ENCODE measurements around the gene ATN1. TPM values are rescaled to one million over a fixed set of nuclear protein-coding genes. Genes with fewer than 3 reads are reported as not detected.
A peak's percentile ranks its signal among the peaks of the same experiment; 100 is the strongest.
"Not testable (repeated sequence)": the region's sequence is repeated elsewhere in the genome, so short reads cannot be mapped to it uniquely, and the experiment has no call there.

Gene ATN1
- total RNA-seq, 2 donors from 2014 or later: 93.0 to 129 TPM

DNA sequence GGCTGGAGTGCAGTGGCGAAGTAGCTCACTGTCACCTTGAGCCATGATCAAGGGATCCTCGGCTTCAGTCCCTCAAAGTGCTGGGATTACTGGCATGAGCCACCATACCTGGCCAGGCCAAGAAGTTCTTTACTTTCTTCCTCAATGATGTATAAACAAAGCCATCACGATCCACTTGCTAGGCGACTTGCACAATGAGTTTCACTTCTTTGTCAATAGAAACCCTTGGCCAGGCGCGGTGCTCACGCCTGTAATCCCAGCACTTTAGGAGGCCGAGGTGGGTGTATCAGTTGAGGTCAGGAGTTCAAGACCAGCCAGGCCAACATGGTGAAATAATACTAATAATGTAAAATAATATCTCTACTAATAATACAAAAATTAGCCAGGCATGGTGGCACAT, 40.3 kb upstream of the ATN1 start:
- H3K27ac ChIP-seq: peak overlapping the region in 1 of 2 donors; percentile 25
- peak; percentile 40 for DNase-seq (ENCODE audit: low spot score)
- TF ChIP-seq, protein P1, sequence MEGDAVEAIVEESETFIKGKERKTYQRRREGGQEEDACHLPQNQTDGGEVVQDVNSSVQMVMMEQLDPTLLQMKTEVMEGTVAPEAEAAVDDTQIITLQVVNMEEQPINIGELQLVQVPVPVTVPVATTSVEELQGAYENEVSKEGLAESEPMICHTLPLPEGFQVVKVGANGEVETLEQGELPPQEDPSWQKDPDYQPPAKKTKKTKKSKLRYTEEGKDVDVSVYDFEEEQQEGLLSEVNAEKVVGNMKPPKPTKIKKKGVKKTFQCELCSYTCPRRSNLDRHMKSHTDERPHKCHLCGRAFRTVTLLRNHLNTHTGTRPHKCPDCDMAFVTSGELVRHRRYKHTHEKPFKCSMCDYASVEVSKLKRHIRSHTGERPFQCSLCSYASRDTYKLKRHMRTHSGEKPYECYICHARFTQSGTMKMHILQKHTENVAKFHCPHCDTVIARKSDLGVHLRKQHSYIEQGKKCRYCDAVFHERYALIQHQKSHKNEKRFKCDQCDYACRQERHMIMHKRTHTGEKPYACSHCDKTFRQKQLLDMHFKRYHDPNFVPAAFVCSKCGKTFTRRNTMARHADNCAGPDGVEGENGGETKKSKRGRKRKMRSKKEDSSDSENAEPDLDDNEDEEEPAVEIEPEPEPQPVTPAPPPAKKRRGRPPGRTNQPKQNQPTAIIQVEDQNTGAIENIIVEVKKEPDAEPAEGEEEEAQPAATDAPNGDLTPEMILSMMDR (IDR thresholded peaks at IDR 0.05): no peak
- TF ChIP-seq POLR2AphosphoS5 (IDR thresholded peaks at IDR 0.05): peak; percentile 67
- no peaks in the 10 kb centered on the region for H3K4me1 ChIP-seq (replicated peaks)
- H3K4me3 ChIP-seq: no peak overlapping the region
- no peaks in the 10 kb centered on the region for H3K27me3 ChIP-seq (replicated peaks; ENCODE audit: insufficient read depth)
- WGBS: 45% methylated on average over 8 of the region's 8 CpGs
- intact Hi-C loops (cut with DNase I): no loop called here
- H3K9me3 ChIP-seq: no peaks in the 10 kb centered on the region
- no peaks in the 10 kb centered on the region for H3K36me3 ChIP-seq

DNA sequence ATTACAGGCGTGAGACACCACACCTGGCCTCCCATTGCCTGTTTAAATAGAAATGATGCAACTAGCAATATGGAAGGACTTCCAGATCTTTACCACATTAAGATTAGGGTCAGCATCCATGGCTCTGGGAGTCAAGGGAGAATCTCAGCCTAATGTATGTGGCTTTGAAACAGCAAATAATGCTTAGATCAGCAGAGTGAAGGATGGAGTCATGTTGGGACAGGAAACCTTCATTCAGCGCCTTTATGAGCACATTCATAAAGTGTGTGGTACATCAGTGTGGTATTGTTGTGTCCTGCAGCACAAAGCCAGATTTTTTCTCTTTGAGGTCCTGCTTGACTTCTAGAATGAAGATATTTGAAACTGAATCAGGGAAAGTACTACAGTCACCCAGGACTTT, 39.4 kb upstream of the ATN1 start:
- TF ChIP-seq, protein P1 (IDR thresholded peaks at IDR 0.05): no peak
- TF ChIP-seq POLR2AphosphoS5 (IDR thresholded peaks at IDR 0.05) (no peak), POLR2A (IDR thresholded peaks at IDR 0.05) (no peak)
- no peaks in the 10 kb centered on the region for H3K27me3 ChIP-seq (replicated peaks; ENCODE audit: insufficient read depth)
- intact Hi-C loops (cut with DNase I): no loop called here
- H3K36me3 ChIP-seq: no peaks in the 10 kb centered on the region
- no peak for DNase-seq (ENCODE audit: low spot score)
- no peaks in the 10 kb centered on the region for H3K9me3 ChIP-seq
- no peak overlapping the region for H3K27ac ChIP-seq
- WGBS: 75% methylated on average over 2 of the region's 2 CpGs
- H3K4me3 ChIP-seq: no peak overlapping the region
- H3K4me1 ChIP-seq (replicated peaks): no peaks in the 10 kb centered on the region

- H3K36me3 ChIP-seq; H3K4me1 ChIP-seq (replicated peaks); H3K27me3 ChIP-seq (replicated peaks; ENCODE audit: insufficient read depth); H3K4me3 ChIP-seq; intact Hi-C loops (cut with DNase I); H3K9me3 ChIP-seq; DNase-seq (ENCODE audit: low spot score); H3K27ac ChIP-seq: not testable (repeated sequence)
- 67% methylated on average over 7 of the region's 7 CpGs for WGBS
Measured at GRCh38 chr12:6888794-6889193, 39.0 kb upstream of the ATN1 start.

- H3K9me3 ChIP-seq; H3K36me3 ChIP-seq; intact Hi-C loops (cut with DNase I); DNase-seq (ENCODE audit: low spot score); H3K4me1 ChIP-seq (replicated peaks); H3K27me3 ChIP-seq (replicated peaks; ENCODE audit: insufficient read depth); H3K4me3 ChIP-seq: not testable (repeated sequence)
- WGBS: 94% methylated on average over 21 of the region's 21 CpGs
- peak overlapping the region; percentile 89 to 90 for H3K27ac ChIP-seq
Measured at GRCh38 chr12:6889775-6890573, 37.8 kb upstream of the ATN1 start.

GRCh38 chr12:6890789-6891645, 36.7 kb upstream of the ATN1 start:
- peak overlapping the region; percentile 42 to 47 for H3K4me3 ChIP-seq
- intact Hi-C loops (cut with DNase I): loop anchor here (1.0 kb wide), 1 partner anchor 18 kb away; the partner anchor contains the start of gene SPSB2
- TF ChIP-seq POLR2AphosphoS5 (IDR thresholded peaks at IDR 0.05) (peak; percentile 88), POLR2A (IDR thresholded peaks at IDR 0.05) (peak; percentile 64)
- TF ChIP-seq, protein P1 (IDR thresholded peaks at IDR 0.05): peak; percentile 86 to 99 (median 97)

More at GRCh38 chr12:6890789-6891645, 36.7 kb upstream of the ATN1 start:
- peak; percentile 97 for DNase-seq (ENCODE audit: low spot score)
- H3K9me3 ChIP-seq: no peaks in the 10 kb centered on the region
- WGBS: 1% methylated on average over 66 of the region's 68 CpGs
- H3K27me3 ChIP-seq (replicated peaks; ENCODE audit: insufficient read depth): no peaks in the 10 kb centered on the region
- H3K36me3 ChIP-seq: no peaks in the 10 kb centered on the region
- no peaks in the 10 kb centered on the region for H3K4me1 ChIP-seq (replicated peaks)
- peak overlapping the region; percentile 89 to 90 for H3K27ac ChIP-seq

Data from prostate gland (tissue), 2 donors.